Measurements from ENCODE around the gene ACAT2.
"Not testable (repeated sequence)": the region's sequence is repeated elsewhere in the genome, so short reads cannot be mapped to it uniquely, and the experiment has no call there.

The ACAT2 gene

DNA sequence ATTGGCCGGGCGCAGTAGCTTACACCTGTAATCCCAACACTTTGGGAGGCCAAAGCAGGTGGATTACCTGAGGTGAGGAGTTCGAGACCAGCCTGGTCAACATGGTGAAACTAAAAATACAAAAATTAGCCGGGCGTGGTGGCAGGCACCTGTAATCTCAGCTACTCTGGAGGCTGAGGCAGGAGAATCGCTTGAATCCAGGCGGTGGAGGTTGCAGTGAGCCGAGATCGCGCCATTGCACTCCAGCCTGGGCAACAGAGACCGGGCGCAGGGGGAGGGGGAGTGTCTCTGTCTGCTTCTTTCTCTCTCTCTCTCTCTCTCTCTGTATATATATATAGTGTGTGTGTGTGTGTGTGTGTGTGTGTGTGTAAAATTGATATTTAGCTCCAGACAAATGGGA lies 29.3 kb upstream of the ACAT2 start:
- DNase-seq, result not testable (repeated sequence)

DNA sequence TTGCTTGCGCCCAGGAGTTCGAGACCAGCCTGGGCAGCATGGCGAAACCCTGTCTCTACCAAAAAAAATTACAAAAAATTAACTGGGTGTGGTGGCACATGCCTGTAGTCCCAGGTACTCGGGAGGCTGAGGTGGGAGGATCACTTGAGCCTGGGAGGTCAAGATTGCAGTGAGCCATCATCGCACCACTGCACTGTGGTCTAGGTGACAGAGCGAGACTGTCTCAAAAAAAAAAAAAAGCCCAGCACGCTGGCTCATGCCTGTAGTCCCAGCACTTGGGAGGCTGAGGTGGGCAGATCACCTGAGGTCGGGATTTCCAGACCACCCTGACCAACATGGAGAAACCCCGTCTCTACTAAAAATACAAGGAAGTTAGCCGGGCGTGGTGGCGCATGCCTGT lies 28.4 kb upstream of the ACAT2 start:
- not testable (repeated sequence) for DNase-seq

DNA sequence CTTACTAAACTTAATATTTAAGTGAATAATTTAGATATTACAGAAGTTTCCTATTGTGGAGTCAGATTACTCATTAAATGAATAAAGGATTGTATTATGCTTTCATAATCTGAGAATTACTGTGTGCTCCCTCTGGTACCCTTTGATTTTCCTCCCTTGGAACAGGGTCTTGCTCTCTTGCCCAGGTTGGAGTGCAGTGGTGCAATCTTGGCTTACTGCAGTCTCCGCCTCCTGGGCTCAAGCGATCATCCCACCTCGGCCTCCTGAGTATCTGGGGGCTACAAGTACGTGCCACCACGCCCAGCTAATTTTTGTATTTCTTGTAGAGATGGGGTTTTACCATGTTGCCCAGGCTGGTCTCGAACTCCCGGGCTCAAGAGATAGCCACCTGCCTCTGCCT lies 24.9 kb upstream of the ACAT2 start:
- DNase-seq, result no peak

DNA sequence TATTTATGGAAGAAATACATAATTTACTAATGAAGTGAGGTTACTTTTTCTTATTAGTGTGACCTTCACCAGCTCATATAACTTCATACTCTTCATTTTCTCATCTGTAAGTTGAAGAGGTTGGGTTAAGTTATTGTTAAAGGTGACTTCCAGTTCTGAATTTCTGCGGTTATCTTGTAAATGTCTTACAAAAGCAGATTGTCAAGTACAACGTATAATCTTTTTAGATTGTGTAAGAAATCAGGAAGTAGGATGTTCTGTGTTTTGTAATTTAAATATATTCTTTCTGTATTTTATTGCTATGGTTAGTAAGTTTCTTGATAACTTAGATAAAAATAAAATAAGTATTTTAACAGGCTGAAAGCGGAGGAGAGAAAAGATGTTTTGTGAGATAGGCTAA lies 22.5 kb upstream of the ACAT2 start:
- no peak for DNase-seq

GRCh38 chr6:159742165-159742564 lies 19.7 kb upstream of the ACAT2 start:
- no peak for DNase-seq

DNA sequence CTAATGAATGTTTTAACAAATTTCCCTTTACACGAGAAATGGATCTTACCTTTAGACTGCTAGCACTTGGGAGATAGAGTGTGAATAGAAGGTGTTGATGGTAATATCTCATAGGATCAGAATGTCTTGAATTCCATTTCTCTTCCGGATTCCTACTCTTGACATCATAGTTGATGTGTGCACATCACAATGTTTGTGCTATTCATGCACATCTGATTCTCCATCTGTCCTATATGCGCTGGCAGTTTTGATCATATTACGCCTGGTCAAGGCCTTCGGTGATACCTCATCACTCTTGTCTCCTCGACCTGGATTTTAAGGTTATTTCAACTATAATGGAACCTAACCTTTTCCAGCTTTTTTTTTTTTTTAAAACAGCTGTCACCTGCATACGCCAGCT lies 16.8 kb upstream of the ACAT2 start:
- no peak for DNase-seq

GRCh38 chr6:159746759-159747158 lies 15.1 kb upstream of the ACAT2 start:
- DNase-seq, result no peak

DNA sequence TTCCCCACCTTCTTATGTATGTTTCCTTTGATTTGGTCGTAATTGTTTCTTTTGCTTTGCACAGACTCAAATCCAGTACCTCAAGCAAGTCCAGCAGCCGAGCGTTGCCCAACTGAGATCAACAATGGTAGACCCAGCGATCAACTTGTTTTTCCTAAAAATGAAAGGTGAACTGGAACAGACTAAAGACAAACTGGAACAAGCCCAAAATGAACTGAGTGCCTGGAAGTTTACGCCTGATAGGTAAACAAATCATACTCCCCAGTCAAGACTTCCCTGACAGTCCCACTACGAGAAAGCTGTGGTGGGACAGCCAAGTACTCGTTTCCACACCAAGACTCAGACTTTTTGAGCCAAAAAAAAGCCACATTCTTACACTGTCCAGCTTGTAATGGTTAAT lies 13.7 kb upstream of the ACAT2 start:
- not testable (repeated sequence) for DNase-seq

DNA sequence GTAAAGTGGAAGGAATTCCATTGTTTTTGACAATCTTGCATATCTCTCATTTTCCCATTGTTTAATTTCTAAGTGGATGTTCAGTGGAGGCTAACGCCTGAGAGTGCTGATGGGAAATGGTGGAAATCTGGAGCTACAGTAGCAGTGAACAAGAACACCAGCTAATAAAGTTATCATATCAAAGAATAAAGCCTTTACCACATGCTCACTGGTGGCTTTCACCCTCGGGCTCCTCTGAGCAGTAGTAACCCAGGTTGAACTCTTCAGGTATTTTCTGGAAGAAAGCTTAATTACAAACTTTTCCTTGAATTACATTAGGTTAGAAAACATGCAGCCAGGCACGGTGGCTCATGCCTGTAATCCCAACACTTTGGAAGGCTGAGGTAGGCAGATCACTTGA lies 10.4 kb upstream of the ACAT2 start:
- no peak for DNase-seq

GRCh38 chr6:159753081-159753872 lies 8.6 kb upstream of the ACAT2 start:
- no peak for DNase-seq

DNA sequence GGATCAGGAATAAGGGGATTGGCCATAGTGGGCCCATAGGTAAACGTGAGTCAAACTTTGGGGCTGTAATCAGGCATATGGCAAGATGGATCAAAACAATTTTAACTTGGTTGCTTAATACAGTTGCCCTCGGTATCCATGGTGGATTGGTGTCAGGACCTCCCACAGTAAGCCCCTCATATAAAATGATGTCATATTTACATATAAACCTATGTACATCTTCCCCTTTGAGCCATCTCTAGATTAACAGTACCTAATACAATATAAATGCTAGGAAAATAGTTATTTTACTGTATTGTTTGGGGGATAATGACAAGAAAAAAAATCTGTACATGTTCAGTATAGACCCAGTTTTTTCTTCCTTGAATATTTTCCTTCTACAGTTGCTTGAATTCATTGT lies 7.4 kb upstream of the ACAT2 start:
- DNase-seq, result no peak

DNA sequence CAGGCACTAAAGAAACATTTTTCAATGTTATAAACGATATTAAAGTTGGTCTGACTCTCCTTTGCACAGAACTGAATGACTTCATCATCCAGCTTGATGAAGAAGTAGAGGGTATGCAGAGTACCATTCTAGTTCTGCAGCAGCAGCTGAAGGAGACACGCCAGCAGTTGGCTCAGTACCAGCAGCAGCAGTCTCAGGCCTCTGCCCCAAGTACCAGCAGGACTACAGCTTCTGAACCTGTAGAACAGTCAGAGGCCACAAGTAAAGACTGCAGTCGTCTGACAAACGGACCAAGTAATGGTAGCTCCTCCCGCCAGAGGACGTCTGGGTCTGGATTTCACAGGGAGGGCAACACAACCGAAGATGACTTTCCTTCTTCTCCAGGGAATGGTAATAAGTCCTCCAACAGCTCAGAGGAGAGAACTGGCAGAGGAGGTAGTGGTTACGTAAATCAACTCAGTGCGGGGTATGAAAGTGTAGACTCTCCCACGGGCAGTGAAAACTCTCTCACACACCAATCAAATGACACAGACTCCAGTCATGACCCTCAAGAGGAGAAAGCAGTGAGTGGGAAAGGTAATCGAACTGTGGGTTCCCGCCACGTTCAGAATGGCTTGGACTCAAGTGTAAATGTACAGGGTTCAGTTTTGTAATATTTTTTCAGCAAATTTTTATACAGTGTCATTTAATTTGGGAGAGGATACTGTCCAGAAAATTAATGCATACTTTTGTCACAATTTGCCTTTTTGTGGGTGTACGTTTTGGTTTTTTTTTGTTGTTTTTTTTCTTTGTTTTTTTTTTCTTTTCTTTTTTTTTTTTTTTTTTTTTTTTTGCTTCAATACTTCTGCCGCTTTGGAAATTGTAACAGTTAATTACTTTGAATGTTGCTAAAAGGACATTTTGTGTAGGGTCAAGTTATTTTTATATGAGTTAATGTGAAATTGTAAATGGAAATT lies 6.6 kb upstream of the ACAT2 start:
- DNase-seq, result no peak

DNA sequence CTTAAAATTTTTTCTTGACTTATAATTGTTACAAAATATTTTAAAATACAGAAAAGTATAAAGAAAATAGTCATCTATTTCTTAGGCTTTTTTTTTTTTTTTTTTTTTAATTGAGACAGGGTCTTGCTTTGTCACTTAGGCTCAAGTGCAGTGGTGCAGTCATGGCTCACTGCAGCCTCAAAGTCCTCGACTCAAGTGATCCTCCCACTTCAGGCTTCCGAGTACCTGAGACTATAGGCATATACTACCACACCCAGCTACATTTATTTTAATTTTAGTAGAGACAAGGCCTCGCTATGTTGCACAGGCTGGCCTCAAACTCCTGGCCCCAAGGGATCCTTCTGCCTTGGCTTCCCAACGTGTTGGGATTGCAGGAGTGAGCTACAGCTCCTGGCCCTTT lies 5.3 kb upstream of the ACAT2 start:
- DNase-seq, result no peak

DNA sequence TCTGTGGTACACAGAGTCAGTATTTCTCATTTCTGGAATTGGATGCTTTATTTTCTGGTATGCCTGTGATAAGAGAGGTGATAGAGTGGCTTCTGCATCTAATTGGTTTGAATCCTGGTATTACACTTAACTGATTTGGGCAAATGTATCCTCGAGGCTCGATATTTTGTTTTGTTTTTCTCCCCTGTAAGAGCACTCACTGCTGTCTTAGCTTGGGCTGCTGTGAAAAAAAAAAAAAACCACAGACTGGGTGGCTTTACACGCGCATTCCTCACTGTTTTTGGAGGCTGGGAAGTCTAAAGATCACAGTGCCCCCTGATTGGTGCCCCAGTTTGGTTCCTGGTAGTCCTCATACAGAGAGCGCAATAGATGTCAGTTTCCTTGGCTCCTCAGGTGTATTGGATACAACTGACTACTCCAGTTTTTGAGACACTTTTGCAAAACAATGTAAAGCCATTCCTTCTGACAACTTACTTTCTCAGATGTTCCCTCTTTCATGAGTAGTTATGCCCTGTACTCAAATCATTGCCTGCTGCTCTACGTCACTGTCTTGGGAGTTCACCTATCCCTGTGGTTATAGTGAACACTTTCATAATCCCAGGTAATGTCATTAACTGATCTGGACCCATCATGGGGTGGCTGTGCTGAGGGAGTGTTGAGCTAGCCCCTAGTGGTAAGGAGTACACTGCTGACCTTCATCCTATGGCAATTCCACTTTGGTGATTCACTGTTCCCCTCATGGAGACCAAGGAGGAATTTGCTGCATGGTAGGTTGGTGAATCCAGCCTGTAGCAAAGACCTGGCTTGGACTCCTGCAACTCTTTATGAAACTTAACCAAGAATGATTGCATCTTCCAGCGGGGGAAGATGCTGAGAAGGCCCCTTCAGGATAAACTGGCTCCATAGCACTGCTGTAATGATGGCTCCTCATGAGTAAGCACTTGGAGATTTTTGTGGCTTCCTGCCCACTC lies 3.5 kb upstream of the ACAT2 start:
- no peak for DNase-seq

DNA sequence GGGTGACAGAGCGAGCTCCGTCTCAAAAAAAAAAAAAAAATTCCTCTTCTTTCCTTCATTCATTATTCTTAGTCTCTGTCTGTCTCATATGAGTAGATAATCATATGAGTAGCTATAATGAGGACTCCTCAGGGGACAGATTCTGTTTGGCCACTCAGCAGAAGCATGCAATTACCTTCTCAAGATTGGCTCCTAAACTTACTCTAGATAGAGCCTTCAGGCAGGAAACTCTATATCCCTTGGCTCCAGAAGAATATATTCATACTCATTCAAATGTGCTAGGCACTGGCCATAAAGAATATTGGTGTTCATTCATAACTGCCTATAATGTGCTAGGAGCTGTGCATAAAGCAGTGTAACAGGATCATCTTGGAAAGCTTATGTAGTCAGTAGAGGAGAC lies 2.2 kb upstream of the ACAT2 start:
- no peak for DNase-seq

DNA sequence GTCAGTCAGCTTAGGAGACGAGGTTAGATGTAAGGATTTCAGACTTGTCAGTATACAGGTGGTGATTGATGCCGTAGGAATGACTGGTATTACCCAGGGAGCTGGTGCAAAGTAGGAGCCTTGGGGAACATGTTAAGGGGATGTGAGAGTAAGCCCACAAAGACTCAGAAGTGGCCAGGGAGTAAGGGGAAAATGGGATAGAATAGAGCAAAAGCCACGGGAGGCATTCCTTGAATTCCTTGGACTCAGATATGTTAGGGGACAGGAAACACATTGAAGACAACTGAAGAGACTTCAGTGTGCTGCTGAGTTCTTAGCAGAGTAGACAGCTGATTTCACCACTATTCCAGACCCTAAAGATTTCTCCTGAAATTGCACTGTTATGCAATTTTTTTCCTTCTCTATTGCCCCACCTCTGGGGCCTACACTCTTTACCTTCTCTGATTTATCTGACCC lies 1.2 kb upstream of the ACAT2 start:
- DNase-seq, result no peak

GRCh38 chr6:159761129-159761872 lies 544 bp upstream of the ACAT2 start:
- DNase-seq, result peak; percentile 28

- peak; percentile 15 for DNase-seq
Measured at GRCh38 chr6:159762681-159763293, 942 bp downstream of the ACAT2 start.

GRCh38 chr6:159766906-159767305 lies 5.1 kb downstream of the ACAT2 start:
- no peak for DNase-seq

- DNase-seq, result no peak
Measured at GRCh38 chr6:159769470-159769869, 7.6 kb downstream of the ACAT2 start.

DNA sequence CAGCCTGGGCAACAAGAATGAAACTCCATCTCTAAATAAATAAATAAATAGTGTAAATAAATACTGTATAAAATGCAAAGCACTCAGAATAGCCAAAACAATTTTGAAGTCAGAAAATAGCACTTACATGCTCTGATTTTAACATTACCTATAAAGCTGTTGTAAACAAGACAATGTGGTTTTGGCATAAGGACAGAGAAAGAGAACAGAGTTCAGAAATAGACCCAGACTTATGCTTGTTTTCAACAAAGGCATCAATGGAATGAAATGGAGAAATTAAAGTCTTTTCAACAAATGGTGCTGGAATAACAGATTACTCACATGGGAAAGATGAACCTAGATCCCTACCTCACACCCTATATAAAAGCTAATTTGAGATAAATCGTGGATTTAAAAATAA lies 10.4 kb downstream of the ACAT2 start:
- no peak for DNase-seq

Measured in CD4-positive, alpha-beta T cell treated with Interleukin-6 for 4 hours (primary cell).